Measurements from ENCODE around the gene ZDHHC4. TPM values are rescaled to one million over a fixed set of nuclear protein-coding genes. Genes with fewer than 3 reads are reported as not detected.

The ZDHHC4 gene
- total and polyA plus RNA-seq, 2 of the 8 experiments (the other 6 are each of a cell fraction or from before 2014, with no cell fraction given), result 50.2 to 171 TPM

DNA sequence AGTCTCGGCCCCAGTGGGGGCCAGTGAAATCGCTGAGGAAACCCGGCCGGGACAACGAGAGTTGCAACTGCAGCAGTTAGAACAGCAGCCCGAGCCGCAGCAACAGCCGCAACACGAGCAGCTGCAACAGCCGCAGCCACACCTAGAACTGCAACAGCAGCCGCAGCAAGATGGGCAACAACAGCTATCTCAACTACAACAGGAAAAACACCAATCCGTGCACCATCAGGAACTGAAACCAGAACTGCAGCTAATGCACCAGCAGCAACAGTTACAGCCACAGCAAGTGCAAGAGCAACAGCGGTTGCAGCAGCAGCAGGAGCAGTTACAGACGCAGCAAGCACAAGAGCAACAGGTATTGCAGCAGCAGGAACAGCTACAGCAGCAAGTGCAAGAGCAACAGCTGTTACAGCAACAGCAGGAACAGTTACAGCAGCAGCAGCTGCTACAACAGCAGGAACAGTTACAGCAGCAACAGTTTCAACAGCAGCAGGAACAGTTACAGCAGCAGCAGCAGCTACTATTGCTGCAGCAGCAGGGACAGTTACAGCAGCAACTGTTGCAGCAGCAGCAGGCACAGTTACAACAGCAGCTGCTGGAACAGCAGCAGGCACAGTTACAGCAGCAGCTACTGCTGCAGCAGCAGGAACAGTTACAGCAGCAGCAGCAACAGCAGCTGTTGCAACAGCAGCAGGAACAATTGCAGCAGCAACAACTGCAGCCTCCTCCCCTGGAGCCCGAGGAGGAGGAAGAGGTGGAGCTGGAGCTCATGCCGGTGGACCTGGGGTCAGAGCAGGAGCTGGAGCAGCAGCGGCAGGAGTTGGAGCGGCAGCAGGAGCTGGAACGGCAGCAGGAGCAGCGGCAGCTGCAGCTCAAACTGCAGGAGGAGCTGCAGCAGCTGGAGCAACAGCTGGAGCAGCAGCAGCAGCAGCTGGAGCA is 44.2 kb downstream of the ZDHHC4 start:
- Histone ChIP-seq H4K8ac (ENCODE audit: extremely low read depth, insufficient read depth, low read length) (peak overlapping the region; percentile 51; the same call in 1 of the 2 replicates), H4K20me1 (replicated peaks in 1 of 2; ENCODE audit: control insufficient read depth in 1 of 2, insufficient read depth in 2 of 2, low read length in 2 of 2) (peaks cover 0 to 5% of the 10 kb centered on the region in 2 experiments), H3K27ac (ENCODE audit: low read depth, low read length) (no peak overlapping the region), H4K5ac (ENCODE audit: insufficient read length, low read depth, low read length) (no peak overlapping the region), H3K9ac (replicated peaks in 1 of 4; ENCODE audit: extremely low read depth in 1 of 4, low read depth in 3 of 4, low read length in 3 of 4) (no peak overlapping the region), H3K27me3 (replicated peaks in 1 of 4; ENCODE audit: control insufficient read depth in 3 of 4, extremely low read depth in 1 of 4, insufficient read depth in 3 of 4, low read length in 3 of 4) (no peaks in the 10 kb centered on the region), H3K79me2 (ENCODE audit: control insufficient read depth in 1 of 2, insufficient read depth in 2 of 2, low read length in 2 of 2) (no peaks in the 10 kb centered on the region), H2BK120ac (replicated peaks; ENCODE audit: low read depth, low read length) (no peak overlapping the region), H2BK12ac (ENCODE audit: low read depth, low read length) (no peak overlapping the region), H3K14ac (ENCODE audit: insufficient read length) (no peak overlapping the region), H3K79me1 (ENCODE audit: low read depth, low read length) (peaks cover 2% of the 10 kb centered on the region; the same call in 1 of the 2 replicates), H3K23me2 (ENCODE audit: low read depth, low read length) (no peaks in the 10 kb centered on the region), H2AK5ac (ENCODE audit: low read depth, low read length) (no peak overlapping the region), H2BK15ac (ENCODE audit: low read length) (no peak overlapping the region), H3K56ac (replicated peaks; ENCODE audit: insufficient read length, low read depth, low read length) (no peak overlapping the region), H2BK5ac (ENCODE audit: low read depth, low read length) (no peak overlapping the region; the same call in 1 of the 2 replicates), H3K36me3 (ENCODE audit: control insufficient read depth in 2 of 4, insufficient read depth in 4 of 4, low read length in 3 of 4) (peaks cover 5 to 21% (median 7%) of the 10 kb centered on the region in 4 experiments; a peak in 4 of 8 replicates), H2BK20ac (ENCODE audit: low read length) (no peak overlapping the region), H3K4ac (replicated peaks; ENCODE audit: insufficient read length, low read depth, low read length) (no peak overlapping the region), H4K91ac (replicated peaks; ENCODE audit: insufficient read length, low read length) (no peak overlapping the region), H2AFZ (ENCODE audit: low read length) (no peak overlapping the region), H3K18ac (ENCODE audit: extremely low read depth, low read length) (no peak overlapping the region), H3K4me1 (replicated peaks in 1 of 4; ENCODE audit: control insufficient read depth in 3 of 4, insufficient read depth in 4 of 4, low read length in 3 of 4) (no peaks in the 10 kb centered on the region), H3K4me3 (ENCODE audit: extremely low read depth in 1 of 4, insufficient read depth in 2 of 4, low read depth in 3 of 4, low read length in 4 of 4) (no peak overlapping the region), H3K9me3 (ENCODE audit: insufficient read depth in 2 of 2, low read depth in 1 of 2, low read length in 1 of 2) (no peaks in the 10 kb centered on the region; a peak in 1 of 4 replicates), H3K4me2 (ENCODE audit: insufficient read depth in 1 of 2, low read depth in 2 of 2, low read length in 2 of 2) (no peak overlapping the region), H3K23ac (ENCODE audit: insufficient read length) (no peak overlapping the region)
- 86% methylated on average over 20 of the region's 20 CpGs; no CpG with 5 or more reads in 1 of the 2 experiments for WGBS, 2 experiments (ENCODE audit: extremely low coverage in 1 of 2, insufficient coverage in 1 of 2, insufficient read length in 1 of 2, insufficient replicate concordance in 2 of 2, low coverage in 1 of 2, low lambda C conversion rate in 2 of 2, missing lambda C conversion rate in 1 of 2)
- ChIA-PET CTCF (ENCODE audit: partially characterized antibody) (interaction anchor here (0.6 to 1.0 kb wide), 2 partner anchors 21 to 107 kb away, joined by 3 read pairs; no protein-coding TSS in a partner anchor), POLR2A (ENCODE audit: partially characterized antibody) (interaction anchor here (1.3 to 1.5 kb wide), 2 partner anchors 11 to 75 kb away, joined by 3 read pairs; no protein-coding TSS in a partner anchor)
- FAIRE-seq (no peak), DNase-seq (ENCODE audit: low read depth in 1 of 2, low spot score in 2 of 2) (no peak)
- no peak for TF ChIP-seq RAD21 (IDR thresholded peaks at IDR 0.05 in 1 of 2, conservative IDR thresholded peaks at IDR 0.05 in 1 of 2; ENCODE audit: low read depth in 2 of 2, low read length in 2 of 2)
- TF ChIP-seq KDM5A (IDR thresholded peaks at IDR 0.05; ENCODE audit: low read length), result no peak
- no peak for TF ChIP-seq ZNF274 (IDR thresholded peaks at IDR 0.05; ENCODE audit: borderline replicate concordance, extremely low read depth, low read length)

All from H1 (cell line).